Esophagus squamous epithelium (tissue), 4 donors: ENCODE results near the gene PLEKHA5.

Experiments
- CTCF ChIP-seq, 6 experiments: fragments of 450-650 bp in 4 of 6; fragments of 200-600 bp in 2 of 6; sonication (generic) in 2 of 6; IDR thresholded peaks; one replicate each; pipeline ENCODE4 v1.5.1; 2016 to 2019; ENCODE audit warnings: antibody characterized with exemption in 6 of 6, mild to moderate bottlenecking in 4 of 6, moderate library complexity in 4 of 6
- POLR2A ChIP-seq, 4 donors: fragments of 450-650 bp; IDR thresholded peaks; one replicate each; pipeline ENCODE4 v1.6.1; 2017; ENCODE audit warnings: antibody characterized with exemption in 4 of 4, mild to moderate bottlenecking in 4 of 4, moderate library complexity in 3 of 4

GRCh38 chr12:19223695-19224094 is 94.2 kb downstream of the PLEKHA5 start:
- TF ChIP-seq CTCF (IDR thresholded peaks at IDR 0.05) (no peak), POLR2A (IDR thresholded peaks at IDR 0.05) (no peak)
